ENCODE data around the gene CACNA1A. TPM values are rescaled to one million over a fixed set of nuclear protein-coding genes. Genes with fewer than 3 reads are reported as not detected.

Gene CACNA1A
- total and polyA plus RNA-seq, 2 of the 4 experiments (the other 2 are of a cell fraction): 5.9 to 15.0 TPM

DNA sequence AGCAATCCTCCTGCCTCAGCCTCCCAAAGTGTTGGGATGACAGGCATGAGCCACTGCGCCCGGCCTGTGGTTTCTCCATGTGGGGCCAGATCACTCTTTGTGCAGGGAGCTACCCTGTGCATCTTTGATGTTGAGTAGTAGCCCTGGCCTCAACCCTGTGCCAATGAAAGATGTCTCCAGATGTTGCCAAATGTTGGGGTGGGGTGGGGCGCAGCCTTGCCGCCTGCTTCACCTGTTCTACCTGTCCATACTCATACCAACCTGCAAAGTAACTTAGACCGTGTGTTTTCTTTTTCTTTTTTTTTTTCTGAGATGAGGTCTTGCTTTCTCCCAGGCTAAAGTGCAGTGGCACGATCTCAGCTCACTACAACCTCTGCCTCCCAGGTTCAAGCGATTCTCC is 335.1 kb downstream of the CACNA1A start:
- CTCF ChIA-PET: no interaction called here
- no peak overlapping the region for H3K27ac ChIP-seq (ENCODE audit: insufficient read depth, low read length)

More for the DNA sequence above, 335.1 kb downstream of the CACNA1A start:
- ATAC-seq (ENCODE audit: low read depth) (no peak), DNase-seq (no peak)
- no CpG with 5 or more reads among the region's 7 CpGs for WGBS, 2 experiments (ENCODE audit: extremely low coverage in 2 of 2, insufficient read length in 1 of 2)
- Histone ChIP-seq H2AK5ac (ENCODE audit: low read depth, low read length) (peak overlapping the region; percentile 13), H4K91ac (ENCODE audit: insufficient read depth, low read depth, low read length) (no peak overlapping the region), H3K4me3 (ENCODE audit: insufficient read depth, low read depth, low read length) (no peak overlapping the region), H3K4me1 (ENCODE audit: control insufficient read depth, insufficient read depth, low read length) (peaks cover 17% of the 10 kb centered on the region), H2AFZ (replicated peaks; ENCODE audit: low read length, poor library complexity) (no peak overlapping the region), H4K5ac (ENCODE audit: low read depth, low read length) (no peak overlapping the region), H3K9me1 (ENCODE audit: insufficient read depth, low read length) (peaks cover 20% of the 10 kb centered on the region), H2BK120ac (ENCODE audit: low read depth, low read length) (peak overlapping the region; percentile 60; the same call in 1 of the 2 replicates), H3K9me3 (ENCODE audit: control insufficient read depth, insufficient read depth, low read length) (no peaks in the 10 kb centered on the region), H3K27me3 (ENCODE audit: control insufficient read depth, insufficient read depth, low read length) (no peaks in the 10 kb centered on the region), H2BK20ac (ENCODE audit: low read depth, low read length) (no peak overlapping the region), H3K14ac (replicated peaks; ENCODE audit: low read depth, low read length) (no peak overlapping the region), H3K56ac (ENCODE audit: extremely low read depth, insufficient read depth, low read length) (no peak overlapping the region), H3K4ac (ENCODE audit: low read depth, low read length) (peak overlapping the region; percentile 68; the same call in 1 of the 2 replicates), H2BK15ac (ENCODE audit: low read depth, low read length) (no peak overlapping the region), H2BK5ac (ENCODE audit: low read depth, low read length, poor library complexity, severe bottlenecking) (no peak overlapping the region), H3K18ac (ENCODE audit: low read depth, low read length) (no peak overlapping the region), H3K36me3 (ENCODE audit: control insufficient read depth, insufficient read depth, low read length) (no peaks in the 10 kb centered on the region), H2AK9ac (replicated peaks; ENCODE audit: low read depth, low read length, poor library complexity) (no peak overlapping the region), H3K9ac (ENCODE audit: low read depth, low read length) (no peak overlapping the region), H3K23ac (ENCODE audit: low read depth, low read length) (no peak overlapping the region), H3K79me1 (ENCODE audit: low read depth in 1 of 2, low read length in 2 of 2) (peaks cover 0 to 48% of the 10 kb centered on the region in 2 experiments; a peak in 2 of 4 replicates), H4K20me1 (ENCODE audit: insufficient read depth, low read length) (no peaks in the 10 kb centered on the region), H3K4me2 (ENCODE audit: low read depth, low read length) (no peak overlapping the region), H4K8ac (ENCODE audit: low read depth in 2 of 2, low read length in 2 of 2) (no peak overlapping the region; a peak in 1 of 4 replicates)
- BruUV-seq (replicated peaks): no TSS peak
- POLR2A ChIA-PET (ENCODE audit: unreplicated experiment): no interaction called here
- dilution Hi-C loops (cut with HindIII; ENCODE audit: low sequenced_read_pairs, unreplicated experiment) (no loop called here), in situ Hi-C loops (cut with MboI; ENCODE audit: low sequenced_read_pairs) (no loop called here), intact Hi-C loops (cut with micrococcal nuclease) (no loop called here)
- TF ChIP-seq, protein P1, sequence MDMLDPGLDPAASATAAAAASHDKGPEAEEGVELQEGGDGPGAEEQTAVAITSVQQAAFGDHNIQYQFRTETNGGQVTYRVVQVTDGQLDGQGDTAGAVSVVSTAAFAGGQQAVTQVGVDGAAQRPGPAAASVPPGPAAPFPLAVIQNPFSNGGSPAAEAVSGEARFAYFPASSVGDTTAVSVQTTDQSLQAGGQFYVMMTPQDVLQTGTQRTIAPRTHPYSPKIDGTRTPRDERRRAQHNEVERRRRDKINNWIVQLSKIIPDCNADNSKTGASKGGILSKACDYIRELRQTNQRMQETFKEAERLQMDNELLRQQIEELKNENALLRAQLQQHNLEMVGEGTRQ (IDR thresholded peaks at IDR 0.05; ENCODE audit: low read depth, low read length): no peak
- TF ChIP-seq MAZ (IDR thresholded peaks at IDR 0.05; ENCODE audit: borderline replicate concordance, low read depth, low read length): no peak
- no peak for TF ChIP-seq MXI1 (IDR thresholded peaks at IDR 0.05; ENCODE audit: borderline replicate concordance, low read depth, low read length)
- TF ChIP-seq, protein P2, sequence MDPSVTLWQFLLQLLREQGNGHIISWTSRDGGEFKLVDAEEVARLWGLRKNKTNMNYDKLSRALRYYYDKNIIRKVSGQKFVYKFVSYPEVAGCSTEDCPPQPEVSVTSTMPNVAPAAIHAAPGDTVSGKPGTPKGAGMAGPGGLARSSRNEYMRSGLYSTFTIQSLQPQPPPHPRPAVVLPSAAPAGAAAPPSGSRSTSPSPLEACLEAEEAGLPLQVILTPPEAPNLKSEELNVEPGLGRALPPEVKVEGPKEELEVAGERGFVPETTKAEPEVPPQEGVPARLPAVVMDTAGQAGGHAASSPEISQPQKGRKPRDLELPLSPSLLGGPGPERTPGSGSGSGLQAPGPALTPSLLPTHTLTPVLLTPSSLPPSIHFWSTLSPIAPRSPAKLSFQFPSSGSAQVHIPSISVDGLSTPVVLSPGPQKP (IDR thresholded peaks at IDR 0.05; ENCODE audit: borderline replicate concordance, low read depth, low read length): no peak
- TF ChIP-seq RFX5 (IDR thresholded peaks at IDR 0.05; ENCODE audit: low read depth, low read length): no peak
- no peak for TF ChIP-seq RAD21 (IDR thresholded peaks at IDR 0.05; ENCODE audit: low read length)
- no peak for TF ChIP-seq CEBPB (IDR thresholded peaks at IDR 0.05; ENCODE audit: low read depth, low read length)
- no peak for TF ChIP-seq FOS (IDR thresholded peaks at IDR 0.05; ENCODE audit: low read depth, low read length)

All from IMR-90 (cell line).